GM21825 (cell line): ENCODE data around the gene SIM1.

Experiments used
- ATAC-seq: cut with Tn5 transposase; IDR thresholded peaks from one replicate; pipeline ENCODE4 v1.9.1; 2021; ENCODE audit warnings: mild to moderate bottlenecking, moderate library complexity; ENCODE audit not compliant: unreplicated experiment

Gene SIM1

GRCh38 chr6:100470422-100471120 is 5.8 kb upstream of the SIM1 start:
- no peak for ATAC-seq

- no peak for ATAC-seq
Observed at GRCh38 chr6:100469101-100469859, 4.6 kb upstream of the SIM1 start.

- no peak for ATAC-seq
Observed at GRCh38 chr6:100468016-100468622, 3.4 kb upstream of the SIM1 start.

DNA sequence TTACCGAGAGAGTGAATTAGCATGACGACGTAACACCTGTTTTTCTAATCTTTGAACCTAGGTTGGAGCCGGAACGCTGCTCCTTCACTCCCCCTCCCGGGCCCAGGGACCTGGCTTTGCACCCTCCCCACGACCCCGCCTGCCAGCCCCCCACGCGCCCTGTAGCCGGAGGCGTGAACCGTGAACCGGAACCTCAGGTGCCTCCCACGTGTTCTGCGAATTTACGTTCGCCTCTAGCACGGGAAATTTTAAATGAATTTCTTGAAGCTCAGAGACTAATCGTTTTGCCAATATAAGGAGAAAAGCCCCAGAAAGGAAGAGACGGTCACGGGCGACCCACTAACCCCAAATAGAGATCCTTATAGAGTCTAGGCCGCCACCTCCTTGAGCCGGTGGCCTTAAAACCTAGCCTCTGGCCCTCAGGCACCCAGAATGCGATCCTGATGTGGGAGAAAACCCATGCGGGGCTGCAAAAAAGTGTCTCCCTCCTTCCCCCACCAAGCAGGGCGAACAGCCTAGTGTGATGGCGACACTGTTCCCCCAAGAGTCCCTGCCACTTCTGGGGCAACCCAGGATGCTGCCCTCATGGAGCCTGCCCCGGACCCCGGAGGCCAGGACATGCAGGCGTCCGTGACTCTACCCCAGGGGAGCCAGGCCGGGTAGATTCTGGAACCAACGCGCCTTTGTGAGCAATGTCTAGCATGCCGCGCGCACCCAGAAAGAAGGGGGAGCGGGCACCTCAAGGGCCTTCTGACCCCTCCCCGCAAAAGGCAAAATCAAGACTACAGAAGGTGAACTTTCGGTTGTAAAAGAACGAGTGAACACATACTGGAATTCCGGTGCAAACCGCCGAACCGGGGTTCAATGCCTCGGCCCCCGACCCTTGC is 2.7 kb upstream of the SIM1 start:
- ATAC-seq, result no peak

- ATAC-seq, result no peak
Observed at GRCh38 chr6:100466410-100467128, 1.8 kb upstream of the SIM1 start.

DNA sequence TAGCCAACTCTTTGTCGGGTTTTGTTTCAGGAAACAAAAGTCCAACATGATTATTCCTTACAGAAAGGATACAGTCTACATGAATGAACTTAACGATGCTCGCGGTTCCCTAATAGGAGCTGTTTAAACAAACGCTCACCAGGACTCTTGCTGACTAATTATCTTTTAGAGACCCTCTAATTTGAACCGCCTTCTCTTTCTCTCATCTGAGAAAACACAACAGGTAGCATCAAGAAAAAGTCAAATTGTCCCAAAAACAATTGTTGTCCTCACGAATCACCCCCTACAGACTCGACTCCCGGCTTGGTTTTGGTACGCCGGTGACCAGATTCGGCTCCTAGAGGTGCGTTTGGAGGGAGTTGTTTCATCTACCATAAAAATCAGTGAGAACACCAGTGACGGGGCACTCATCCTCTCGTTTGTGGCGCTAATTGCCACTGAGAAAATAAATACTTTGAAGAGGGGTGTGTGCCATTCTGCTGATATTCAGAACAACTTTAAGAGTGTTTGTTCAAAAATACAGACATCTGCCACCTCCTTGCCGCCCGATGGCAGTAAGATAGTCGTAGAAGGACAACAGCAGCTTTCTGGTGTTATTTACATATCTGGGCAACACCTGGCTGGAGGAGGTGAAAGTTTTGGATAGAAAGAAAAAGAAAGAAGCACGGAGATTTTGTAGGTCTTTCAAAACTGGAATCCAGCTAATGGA is 1.1 kb upstream of the SIM1 start:
- ATAC-seq, result no peak

DNA sequence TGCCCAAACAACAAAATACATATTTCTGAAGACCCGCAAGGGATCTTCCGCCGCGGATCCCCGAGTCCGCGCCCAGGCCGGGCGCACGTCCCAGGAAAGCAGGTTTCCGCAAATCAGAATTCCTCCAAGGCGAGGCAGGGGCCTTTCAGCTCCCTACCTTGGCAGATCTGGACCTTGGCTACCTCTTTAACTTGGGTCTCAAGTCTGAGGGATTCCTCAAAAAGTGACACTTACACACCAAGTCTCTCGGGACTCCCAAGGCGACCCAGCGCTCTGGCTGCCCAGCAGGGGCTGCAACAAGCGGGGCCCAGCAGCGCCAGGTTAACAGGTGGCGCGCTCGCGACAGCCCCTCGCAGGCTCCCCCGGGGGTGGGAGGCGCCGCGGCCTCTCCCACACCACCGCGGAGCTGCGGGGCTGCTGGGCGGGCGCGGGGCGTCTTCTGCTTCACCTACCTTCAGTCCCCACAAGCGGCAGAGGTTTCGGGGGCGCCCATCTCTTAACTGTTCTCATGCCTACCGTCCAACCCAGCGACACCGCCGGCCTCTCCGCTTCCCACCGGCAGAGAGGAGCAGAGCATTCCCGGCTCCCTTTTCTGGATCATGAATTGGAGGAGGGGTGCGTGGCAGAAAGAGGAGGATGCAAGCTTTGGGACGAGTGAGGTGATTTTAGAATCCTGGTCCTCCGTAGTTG is 414 bp downstream of the SIM1 start:
- ATAC-seq, result no peak

DNA sequence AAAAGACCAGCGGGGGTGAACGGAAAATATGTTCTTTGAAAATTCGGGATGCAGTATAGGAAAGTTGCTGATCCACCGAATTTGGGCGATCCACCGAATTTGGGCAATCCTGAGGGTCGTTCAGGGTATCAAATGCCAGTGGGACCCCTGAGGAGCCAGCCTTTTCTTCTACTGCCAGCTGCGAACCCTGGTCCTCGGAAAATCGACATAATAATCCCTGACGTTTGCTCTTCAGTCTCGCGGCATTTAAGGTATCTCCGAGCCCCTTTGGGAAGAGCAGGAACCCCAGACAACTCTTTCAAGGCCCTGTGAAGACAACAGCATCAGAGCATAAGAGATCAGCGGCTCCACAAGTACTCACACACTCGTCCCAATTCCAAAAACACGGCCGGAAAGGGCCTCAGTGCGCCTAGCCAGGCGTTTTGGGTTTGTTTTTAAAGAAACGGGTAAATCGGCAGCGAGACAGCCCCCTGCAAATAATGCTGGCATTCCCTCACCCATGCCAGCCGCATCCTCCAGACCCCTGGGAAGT is 1.0 kb downstream of the SIM1 start:
- no peak for ATAC-seq

GRCh38 chr6:100462706-100463629 is 1.8 kb downstream of the SIM1 start:
- ATAC-seq, result no peak

- ATAC-seq, result no peak
Observed at GRCh38 chr6:100461917-100462705, 2.6 kb downstream of the SIM1 start.

GRCh38 chr6:100461278-100461916 is 3.3 kb downstream of the SIM1 start:
- ATAC-seq, result no peak

DNA sequence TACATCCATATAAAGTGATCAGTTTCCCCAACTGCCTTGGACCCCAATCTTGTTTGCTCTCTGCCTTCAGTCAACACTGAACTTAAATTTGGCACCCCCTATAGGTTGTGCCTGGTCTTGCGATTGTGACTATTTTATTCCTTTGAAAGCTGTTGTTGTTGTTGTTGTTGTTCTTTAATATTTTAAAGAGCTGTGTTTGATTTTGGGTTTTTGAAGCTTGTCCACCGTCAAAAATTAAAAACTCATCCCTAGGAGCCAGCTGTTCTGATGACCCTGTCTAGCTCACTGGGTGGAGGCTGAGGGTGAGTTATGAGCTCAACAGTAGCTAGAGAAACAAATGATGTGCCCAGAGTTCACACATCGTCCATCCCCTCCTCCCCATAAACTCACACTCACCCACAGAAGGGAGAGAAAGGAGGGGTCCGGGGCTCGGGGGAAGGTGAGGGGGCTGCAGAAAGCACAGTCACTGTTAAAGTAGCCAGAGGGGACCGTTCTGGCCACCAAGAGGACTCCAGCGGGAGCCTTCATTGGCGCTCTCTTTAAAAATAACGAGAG is 4.0 kb downstream of the SIM1 start:
- no peak for ATAC-seq

DNA sequence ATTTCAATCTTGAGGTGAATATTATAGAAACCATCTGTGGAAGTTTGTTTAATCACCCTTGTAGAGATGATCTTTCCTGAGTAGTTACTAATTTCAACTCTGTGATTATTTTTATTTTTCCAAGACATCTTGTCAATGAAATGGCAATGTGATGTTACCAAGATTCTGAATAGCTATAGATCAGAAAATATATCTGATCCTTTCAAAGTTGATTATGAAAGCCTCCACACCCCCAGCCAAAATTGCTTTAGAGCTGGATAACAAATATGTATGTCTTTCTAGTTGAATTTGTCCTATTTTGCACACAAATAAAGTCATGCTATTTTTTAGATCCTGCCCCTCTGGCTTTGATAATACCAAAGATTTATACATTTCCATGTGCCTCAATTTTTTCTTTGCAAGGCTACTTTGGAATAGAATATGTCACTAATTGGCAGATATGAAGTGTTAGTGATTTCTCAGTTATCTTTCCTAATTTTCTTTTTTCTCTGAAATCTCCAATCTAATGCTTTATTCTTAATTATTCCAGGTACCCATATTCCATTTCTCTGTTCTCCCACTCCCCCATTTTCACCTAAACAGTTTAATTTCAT is 5.0 kb downstream of the SIM1 start:
- no peak for ATAC-seq

- no peak for ATAC-seq
Observed at GRCh38 chr6:100458841-100459591, 5.7 kb downstream of the SIM1 start.

GRCh38 chr6:100457311-100457990 is 7.3 kb downstream of the SIM1 start:
- ATAC-seq, result no peak
